Fibroblast of pulmonary artery (primary cell): ENCODE measurements around the gene DENND2C.

Experiments
- DNase-seq: peaks from one replicate; pipeline ENCODE4 v3.0.0-alpha.2; 2010; ENCODE audit warnings: low read depth
- H3K4me3 ChIP-seq: replicated peaks from 2 replicates; pipeline ENCODE4 v1.5.1; 2011; ENCODE audit warnings: low read depth, mild to moderate bottlenecking, control low read depth, low read length, moderate library complexity
- CTCF ChIP-seq: IDR thresholded peaks from 2 replicates; pipeline ENCODE4 v1.5.1; 2011; ENCODE audit warnings: mild to moderate bottlenecking, control low read depth, low read length, inconsistent platforms; ENCODE audit errors: missing control alignments

The DENND2C gene

GRCh38 chr1:114668784-114669561, 876 bp downstream of the DENND2C start:
- peak overlapping the region; percentile 77 for H3K4me3 ChIP-seq
- DNase-seq, result peak; percentile 13
- TF ChIP-seq CTCF, result no peak

- no peak overlapping the region for H3K4me3 ChIP-seq
- TF ChIP-seq CTCF, result no peak
- DNase-seq, result no peak
Observed at GRCh38 chr1:114668373-114668772, 1.5 kb downstream of the DENND2C start.

GRCh38 chr1:114666954-114667353, 2.9 kb downstream of the DENND2C start:
- H3K4me3 ChIP-seq, result no peak overlapping the region
- no peak for TF ChIP-seq CTCF
- no peak for DNase-seq

GRCh38 chr1:114660238-114660637, 9.6 kb downstream of the DENND2C start:
- TF ChIP-seq CTCF, result no peak
- no peak overlapping the region for H3K4me3 ChIP-seq
- peak; percentile 4 for DNase-seq

- no peak for DNase-seq
- no peak overlapping the region for H3K4me3 ChIP-seq
- TF ChIP-seq CTCF, result no peak
Observed at GRCh38 chr1:114651893-114652292, 18.0 kb downstream of the DENND2C start.

- no peak for TF ChIP-seq CTCF
- DNase-seq, result no peak
- no peak overlapping the region for H3K4me3 ChIP-seq
Observed at GRCh38 chr1:114648503-114648902, 21.3 kb downstream of the DENND2C start.

- no peak overlapping the region for H3K4me3 ChIP-seq
- no peak for DNase-seq
- TF ChIP-seq CTCF, result no peak
Observed at GRCh38 chr1:114641377-114641776, 28.5 kb downstream of the DENND2C start.
